ENCODE data around the gene LIPC.
A peak's percentile ranks its signal among the peaks of the same experiment; 100 is the strongest.

LIPC gene

GRCh38 chr15:58517252-58517681 lies 85.5 kb downstream of the LIPC start:
- Histone ChIP-seq H3K9ac (0 out of 2 replicates have a peak overlapping the region, but pooled peaks have one; percentile 34), H3K36me3 (no peaks in the 10 kb centered on the region), H3K27me3 (no peaks in the 10 kb centered on the region), H3K4me3 (no peak overlapping the region), H3K4me2 (peak overlapping the region; percentile 94), H4K20me1 (no peaks in the 10 kb centered on the region), H3K4me1 (peaks cover 74% of the 10 kb centered on the region), H3K27ac (peak overlapping the region; percentile 69), H3K9me3 (peaks cover 25% of the 10 kb centered on the region)
- TF ChIP-seq Cebpa-rat (IDR thresholded peaks at IDR 0.05): no peak

GRCh38 chr15:58517682-58518525 lies 86.1 kb downstream of the LIPC start:
- Histone ChIP-seq H3K4me1 (peaks cover 80% of the 10 kb centered on the region), H3K4me2 (peak overlapping the region; percentile 94), H3K9ac (peak overlapping the region; percentile 34; the same call in 1 of the 2 replicates), H3K27ac (peak overlapping the region; percentile 69), H3K9me3 (peaks cover 25% of the 10 kb centered on the region), H3K27me3 (no peaks in the 10 kb centered on the region), H3K36me3 (no peaks in the 10 kb centered on the region), H4K20me1 (no peaks in the 10 kb centered on the region), H3K4me3 (no peak overlapping the region)
- TF ChIP-seq Cebpa-rat (IDR thresholded peaks at IDR 0.05): no peak

- Histone ChIP-seq H3K4me2 (peak overlapping the region; percentile 94), H3K27ac (peak overlapping the region; percentile 69), H3K27me3 (no peaks in the 10 kb centered on the region), H3K9me3 (peaks cover 25% of the 10 kb centered on the region), H3K4me1 (peaks cover 82% of the 10 kb centered on the region), H4K20me1 (no peaks in the 10 kb centered on the region), H3K36me3 (no peaks in the 10 kb centered on the region), H3K9ac (peak overlapping the region; percentile 34; the same call in 1 of the 2 replicates), H3K4me3 (no peak overlapping the region)
- TF ChIP-seq Cebpa-rat (IDR thresholded peaks at IDR 0.05): no peak
Observed at GRCh38 chr15:58518626-58519025, 86.8 kb downstream of the LIPC start.

GRCh38 chr15:58519516-58519915 lies 87.7 kb downstream of the LIPC start:
- H3K4me1 ChIP-seq: peaks cover 77% of the 10 kb centered on the region
- H3K9ac ChIP-seq: no peak overlapping the region
- peak overlapping the region; percentile 89 for H3K27ac ChIP-seq
- H3K27me3 ChIP-seq: no peaks in the 10 kb centered on the region
- peaks cover 22% of the 10 kb centered on the region for H3K9me3 ChIP-seq
- no peaks in the 10 kb centered on the region for H3K36me3 ChIP-seq
- H4K20me1 ChIP-seq: no peaks in the 10 kb centered on the region
- H3K4me2 ChIP-seq: peak overlapping the region; percentile 94
- no peak overlapping the region for H3K4me3 ChIP-seq
- no peak for TF ChIP-seq Cebpa-rat (IDR thresholded peaks at IDR 0.05)

GRCh38 chr15:58520464-58520863 lies 88.7 kb downstream of the LIPC start:
- no peak for TF ChIP-seq Cebpa-rat (IDR thresholded peaks at IDR 0.05)
- Histone ChIP-seq H3K4me1 (peaks cover 76% of the 10 kb centered on the region), H3K4me2 (peak overlapping the region; percentile 94)

GRCh38 chr15:58520936-58521292 lies 89.1 kb downstream of the LIPC start:
- Histone ChIP-seq H3K4me3 (peak overlapping the region; percentile 57), H3K36me3 (no peaks in the 10 kb centered on the region; the same call in 1 of the 2 replicates), H3K27ac (peak overlapping the region; percentile 89), H4K20me1 (no peaks in the 10 kb centered on the region), H3K4me2 (peak overlapping the region; percentile 94), H3K4me1 (peaks cover 71% of the 10 kb centered on the region), H3K9ac (peak overlapping the region; percentile 71), H3K9me3 (peaks cover 14% of the 10 kb centered on the region), H3K27me3 (no peaks in the 10 kb centered on the region)
- no peak for TF ChIP-seq Cebpa-rat (IDR thresholded peaks at IDR 0.05)

More at GRCh38 chr15:58520464-58520863, 88.7 kb downstream of the LIPC start:
- Histone ChIP-seq H3K4me3 (peak overlapping the region; percentile 57), H3K27ac (peak overlapping the region; percentile 89), H3K9ac (peak overlapping the region; percentile 71), H3K27me3 (no peaks in the 10 kb centered on the region), H3K36me3 (no peaks in the 10 kb centered on the region), H3K9me3 (peaks cover 16% of the 10 kb centered on the region), H4K20me1 (no peaks in the 10 kb centered on the region)

GRCh38 chr15:58521293-58521991 lies 89.7 kb downstream of the LIPC start:
- peak overlapping the region; percentile 57 for H3K4me3 ChIP-seq

GRCh38 chr15:58522391-58522790 lies 90.6 kb downstream of the LIPC start:
- Histone ChIP-seq H3K27ac (peak overlapping the region; percentile 89), H3K27me3 (no peaks in the 10 kb centered on the region), H3K4me1 (peaks cover 63% of the 10 kb centered on the region), H4K20me1 (no peaks in the 10 kb centered on the region), H3K9ac (peak overlapping the region; percentile 34; the same call in 1 of the 2 replicates), H3K36me3 (no peaks in the 10 kb centered on the region; the same call in 1 of the 2 replicates), H3K4me3 (peak overlapping the region; percentile 57; the same call in 1 of the 2 replicates), H3K9me3 (0 out of 2 replicates have a peak, but pooled peaks cover under 1% of the 10 kb centered on the region), H3K4me2 (peak overlapping the region; percentile 94)
- TF ChIP-seq Cebpa-rat (IDR thresholded peaks at IDR 0.05): no peak

More at GRCh38 chr15:58521293-58521991, 89.7 kb downstream of the LIPC start:
- Histone ChIP-seq H3K27ac (peak overlapping the region; percentile 89), H3K4me1 (peaks cover 70% of the 10 kb centered on the region), H3K27me3 (no peaks in the 10 kb centered on the region), H3K4me2 (peak overlapping the region; percentile 94), H4K20me1 (no peaks in the 10 kb centered on the region), H3K9ac (peak overlapping the region; percentile 71), H3K36me3 (no peaks in the 10 kb centered on the region; the same call in 1 of the 2 replicates), H3K9me3 (peaks cover 9% of the 10 kb centered on the region)
- no peak for TF ChIP-seq Cebpa-rat (IDR thresholded peaks at IDR 0.05)

GRCh38 chr15:58522865-58523264 lies 91.1 kb downstream of the LIPC start:
- H3K27ac ChIP-seq: peak overlapping the region; percentile 89
- no peaks in the 10 kb centered on the region; the same call in 1 of the 2 replicates for H3K36me3 ChIP-seq
- H3K9ac ChIP-seq: 0 out of 2 replicates have a peak overlapping the region, but pooled peaks have one; percentile 34
- H3K27me3 ChIP-seq: no peaks in the 10 kb centered on the region
- TF ChIP-seq Cebpa-rat (IDR thresholded peaks at IDR 0.05): no peak
- H3K4me2 ChIP-seq: peak overlapping the region; percentile 94
- H3K9me3 ChIP-seq: no peaks in the 10 kb centered on the region
- H3K4me3 ChIP-seq: no peak overlapping the region
- H3K4me1 ChIP-seq: peaks cover 58% of the 10 kb centered on the region
- no peaks in the 10 kb centered on the region for H4K20me1 ChIP-seq
